B cell (primary cell): ENCODE measurements around the gene ZBTB16. TPM values are rescaled to one million over a fixed set of nuclear protein-coding genes. Genes with fewer than 3 reads are reported as not detected.

Experiments used
- ATAC-seq: fragments of 200-7000 bp; cut with Tn5 transposase; one replicate; pipeline ENCODE4 v1.10.0; 2021; ENCODE audit warnings: low read depth, mild to moderate bottlenecking, moderate number of reproducible peaks, moderate library complexity
- CTCF ChIA-PET: fragments of 350-600 bp; sonication (Branson Sonifier 250); formaldehyde crosslinking; loops from one replicate; lab custom pipeline; 2021; ENCODE audit warnings: antibody characterized with exemption, inconsistent platforms; lab: Charles Lee
- POLR2A ChIA-PET: fragments of 350-600 bp; sonication (Branson Sonifier 250); formaldehyde crosslinking; loops from one replicate; lab custom pipeline; 2021; ENCODE audit warnings: antibody characterized with exemption; lab: Charles Lee
- DNase-seq: peaks from one replicate; pipeline ENCODE4 v3.0.0; 2013
- H2AFZ ChIP-seq: 2 replicates; pipeline ENCODE4 v1.6.1; 2012; ENCODE audit warnings: mild to moderate bottlenecking, low read depth, low read length; ENCODE audit not compliant: insufficient read depth, poor library complexity, severe bottlenecking
- H3K27ac ChIP-seq, 2 donors: 1 replicate in 1 of 2; 2 replicates in 1 of 2; pipeline ENCODE4 v1.5.1; 2012 to 2013; ENCODE audit warnings: low read length in 2 of 2, mild to moderate bottlenecking in 2 of 2, moderate library complexity in 1 of 2
- H3K27me3 ChIP-seq, 4 experiments: fragments of 200-600 bp in 1 of 4; sonication (generic) in 1 of 4; replicated peaks in 1 of 4; 1 replicate in 2 of 4; 2 replicates in 2 of 4; pipeline versions ENCODE4 v1.6.1 to v1.7.0; 2013 to 2016; ENCODE audit warnings: low read length in 3 of 4, mild to moderate bottlenecking in 2 of 4, mixed read lengths in 1 of 4, moderate library complexity in 1 of 4; ENCODE audit not compliant: insufficient read depth in 4 of 4, control insufficient read depth in 3 of 4; ENCODE audit errors: control extremely low read depth in 1 of 4
- H3K36me3 ChIP-seq, 2 experiments: replicated peaks in 1 of 2; 1 replicate in 1 of 2; 2 replicates in 1 of 2; pipeline versions ENCODE4 v1.6.1 to v1.7.1; 2013; ENCODE audit warnings: low read length in 1 of 2; ENCODE audit not compliant: insufficient read depth in 2 of 2, control insufficient read depth in 1 of 2; ENCODE audit errors: control extremely low read depth in 1 of 2, extremely low read depth in 1 of 2
- H3K4me1 ChIP-seq, 2 donors: fragments of 200-600 bp in 1 of 2; sonication (generic) in 1 of 2; 1 replicate in 1 of 2; 2 replicates in 1 of 2; pipeline versions ENCODE4 v1.5.1 to v1.6.1; 2013 to 2017; ENCODE audit warnings: low read length in 2 of 2; ENCODE audit not compliant: control insufficient read depth in 2 of 2, insufficient read depth in 2 of 2
- H3K4me2 ChIP-seq: replicated peaks from 2 replicates; pipeline ENCODE3; 2012; ENCODE audit warnings: mild to moderate bottlenecking, low read depth, low read length; ENCODE audit not compliant: poor library complexity, severe bottlenecking
- H3K4me3 ChIP-seq, 5 experiments: fragments of 200-600 bp in 1 of 5; sonication (generic) in 1 of 5; 1 replicate in 3 of 5; 2 replicates in 2 of 5; pipeline versions ENCODE4 v1.5.1 to v1.7.0; 2011 to 2016; ENCODE audit warnings: low read length in 4 of 5, mild to moderate bottlenecking in 4 of 5, low read depth in 2 of 5, control low read depth in 1 of 5, moderate library complexity in 1 of 5; ENCODE audit not compliant: insufficient read depth in 1 of 5; ENCODE audit errors: control extremely low read depth in 1 of 5, extremely low read depth in 1 of 5
- H3K79me2 ChIP-seq: fragments of 200-600 bp; sonication (generic); one replicate; pipeline ENCODE4 v1.6.0; 2016; ENCODE audit warnings: low read length; ENCODE audit not compliant: control insufficient read depth, insufficient read depth
- H3K9ac ChIP-seq: fragments of 200-600 bp; sonication (generic); 2 replicates; pipeline ENCODE4 v1.6.1; 2017; ENCODE audit warnings: mild to moderate bottlenecking, low read length, moderate library complexity
- H3K9me3 ChIP-seq, 3 donors: one replicate each; pipeline versions ENCODE4 v1.6.1 to v1.7.1; 2013; ENCODE audit warnings: low read length in 2 of 3; ENCODE audit not compliant: control insufficient read depth in 2 of 3, insufficient read depth in 1 of 3; ENCODE audit errors: control extremely low read depth in 1 of 3
- H4K20me1 ChIP-seq: 2 replicates; pipeline ENCODE4 v1.6.0; 2012; ENCODE audit warnings: mild to moderate bottlenecking, low read length; ENCODE audit not compliant: insufficient read depth, control insufficient read depth, poor library complexity, severe bottlenecking
- H3K27ac Mint-ChIP-seq: one replicate; pipeline ENCODE4 v1.8.0; 2021; ENCODE audit warnings: mixed read lengths
- H3K27me3 Mint-ChIP-seq: one replicate; pipeline ENCODE4 v1.8.0; 2021; ENCODE audit warnings: mixed read lengths
- H3K4me1 Mint-ChIP-seq: one replicate; pipeline ENCODE4 v1.8.0; 2021; ENCODE audit warnings: mixed read lengths
- H3K4me3 Mint-ChIP-seq: one replicate; pipeline ENCODE4 v1.8.0; 2021; ENCODE audit warnings: mixed read lengths
- H3K9me3 Mint-ChIP-seq: one replicate; pipeline ENCODE4 v1.8.0; 2022; ENCODE audit warnings: mixed read lengths; ENCODE audit not compliant: insufficient read depth
- EZH2 ChIP-seq: IDR thresholded peaks from 2 replicates; pipeline ENCODE4 v1.6.1; 2012; ENCODE audit warnings: borderline replicate concordance, low read depth, mild to moderate bottlenecking, moderate library complexity, low read length; ENCODE audit not compliant: insufficient read depth, poor library complexity, severe bottlenecking
- WGBS: methylation state at CpG from one replicate; pipeline ENCODE4 v1.1.5; 2013; ENCODE audit warnings: missing lambda C conversion rate; ENCODE audit not compliant: insufficient coverage; 5-methylcytosine and 5-hydroxymethylcytosine counted together
- intact Hi-C: fragments of 100-400 bp; cut with micrococcal nuclease; formaldehyde crosslinking; loops from one replicate; pipeline ENCODE4 v1.10.0; 2022
- polyA plus RNA-seq: library from polyadenylated mRNA; depleted of rRNA; stranded (reverse); fragments of >200 nt; gene quantifications from 2 replicates; pipeline ENCODE4 v1.2.3, GENCODE V29; 2012
- total RNA-seq, 2 donors: library from RNA; stranded (reverse); fragments of 120-200 nt in 1 of 2; gene quantifications; 1 replicate in 1 of 2; 2 replicates in 1 of 2; pipeline versions ENCODE4 v1.2.3 to v1.2.4, GENCODE V29; 2013 to 2022
- TF ChIP-seq, protein P1 (sequence below): fragments of 200-600 bp; IDR thresholded peaks from one replicate; pipeline ENCODE4 v1.8.0; 2022; ENCODE audit warnings: antibody characterized with exemption, mild to moderate bottlenecking

Gene ZBTB16
- total and polyA plus RNA-seq, 2 donors (not counting 1 experiment from before 2014, with no cell fraction given), result 16.0 to 20.6 TPM

DNA sequence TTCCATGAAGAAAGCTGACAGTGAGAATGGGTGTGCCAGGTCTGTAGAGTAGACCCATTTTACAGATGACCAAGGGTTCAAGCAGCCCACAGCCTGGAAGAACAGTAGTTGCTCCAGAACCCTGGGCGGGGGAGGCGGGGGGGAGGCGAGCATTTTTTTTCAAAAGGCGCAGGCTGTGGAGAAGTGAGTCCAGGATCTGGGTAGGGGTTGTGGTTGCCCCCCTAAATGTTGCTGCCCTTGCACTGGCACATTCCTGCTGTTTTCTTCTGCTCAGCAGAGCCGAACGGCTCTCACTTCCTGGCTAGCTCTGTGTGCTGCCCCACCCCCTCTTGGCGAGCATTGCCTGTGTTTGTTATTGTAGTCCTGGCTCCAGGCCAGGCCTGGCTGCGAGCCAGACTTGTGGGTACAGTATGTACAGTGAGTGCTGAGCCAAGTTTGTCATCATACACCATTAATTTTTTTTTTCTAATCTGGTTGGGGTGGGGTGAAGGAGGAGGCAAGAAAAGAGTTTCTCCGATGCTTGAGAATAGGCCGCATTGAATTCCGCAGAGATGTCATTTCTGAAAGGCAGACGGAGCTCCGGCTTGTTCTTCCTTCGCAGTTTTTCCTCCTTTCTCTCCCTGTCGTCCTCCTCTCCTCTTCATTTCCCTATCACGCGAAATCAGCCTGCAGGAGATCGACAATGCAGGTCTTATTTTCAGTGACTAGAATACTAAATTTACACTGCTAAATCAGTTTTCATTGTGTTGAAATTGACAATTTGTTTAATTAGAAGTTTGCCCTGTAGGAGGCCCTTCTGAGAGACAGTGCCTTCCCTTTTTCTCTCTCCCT, 100.5 kb downstream of the ZBTB16 start:
- ATAC-seq (peak; percentile 93), DNase-seq (peak; percentile 98)
- H3K9ac ChIP-seq, result peak overlapping the region; percentile 50
- peak overlapping the region; percentile 73 for H3K4me2 ChIP-seq
- peak overlapping the region; percentile 90 for H3K27ac Mint-ChIP-seq
- peak overlapping the region; percentile 81 to 85 for H3K27ac ChIP-seq
- TF ChIP-seq, protein P1, sequence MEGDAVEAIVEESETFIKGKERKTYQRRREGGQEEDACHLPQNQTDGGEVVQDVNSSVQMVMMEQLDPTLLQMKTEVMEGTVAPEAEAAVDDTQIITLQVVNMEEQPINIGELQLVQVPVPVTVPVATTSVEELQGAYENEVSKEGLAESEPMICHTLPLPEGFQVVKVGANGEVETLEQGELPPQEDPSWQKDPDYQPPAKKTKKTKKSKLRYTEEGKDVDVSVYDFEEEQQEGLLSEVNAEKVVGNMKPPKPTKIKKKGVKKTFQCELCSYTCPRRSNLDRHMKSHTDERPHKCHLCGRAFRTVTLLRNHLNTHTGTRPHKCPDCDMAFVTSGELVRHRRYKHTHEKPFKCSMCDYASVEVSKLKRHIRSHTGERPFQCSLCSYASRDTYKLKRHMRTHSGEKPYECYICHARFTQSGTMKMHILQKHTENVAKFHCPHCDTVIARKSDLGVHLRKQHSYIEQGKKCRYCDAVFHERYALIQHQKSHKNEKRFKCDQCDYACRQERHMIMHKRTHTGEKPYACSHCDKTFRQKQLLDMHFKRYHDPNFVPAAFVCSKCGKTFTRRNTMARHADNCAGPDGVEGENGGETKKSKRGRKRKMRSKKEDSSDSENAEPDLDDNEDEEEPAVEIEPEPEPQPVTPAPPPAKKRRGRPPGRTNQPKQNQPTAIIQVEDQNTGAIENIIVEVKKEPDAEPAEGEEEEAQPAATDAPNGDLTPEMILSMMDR, result peak; percentile 33
- TF ChIP-seq EZH2, result no peak
- no peaks in the 10 kb centered on the region for H3K9me3 Mint-ChIP-seq
- H3K27me3 ChIP-seq, result no peaks in the 10 kb centered on the region
- peak overlapping the region; percentile 73 for H3K4me3 Mint-ChIP-seq
- peak overlapping the region; percentile 11 to 44 (median 24) for H3K4me3 ChIP-seq
- ChIA-PET POLR2A (interaction anchor here (0.6 to 2.5 kb wide), 6 partner anchors 8 to 264 kb away, joined by 3 to 17 read pairs (median 4); no protein-coding TSS in a partner anchor), CTCF (interaction anchor here (0.7 to 8.7 kb wide), 11 partner anchors 10 to 336 kb away, joined by 3 to 100 read pairs (median 7); no protein-coding TSS in a partner anchor)
- intact Hi-C loops, result loop anchor here (1.0 to 2.0 kb wide), 6 partner anchors 19 to 320 kb away; no protein-coding TSS in a partner anchor
- no peaks in the 10 kb centered on the region for H3K79me2 ChIP-seq
- H3K9me3 ChIP-seq, result no peaks in the 10 kb centered on the region
- H4K20me1 ChIP-seq, result no peaks in the 10 kb centered on the region
- peaks cover 68 to 69% of the 10 kb centered on the region in 2 donors for H3K4me1 ChIP-seq
- peak overlapping the region; percentile 57 for H2AFZ ChIP-seq
- H3K4me1 Mint-ChIP-seq, result peaks cover 73% of the 10 kb centered on the region
- H3K27me3 Mint-ChIP-seq, result peaks cover 4% of the 10 kb centered on the region
- H3K36me3 ChIP-seq, result no peaks in the 10 kb centered on the region
- 0% methylated on average over 8 of the region's 18 CpGs for WGBS
